Measurements from ENCODE around the gene NTSR1. TPM values are rescaled to one million over a fixed set of nuclear protein-coding genes. Genes with fewer than 3 reads are reported as not detected.

NTSR1 gene
- total and polyA plus RNA-seq, 11 donors = 0.01 to 0.32 (median 0.07) TPM; not detected in 7

DNA sequence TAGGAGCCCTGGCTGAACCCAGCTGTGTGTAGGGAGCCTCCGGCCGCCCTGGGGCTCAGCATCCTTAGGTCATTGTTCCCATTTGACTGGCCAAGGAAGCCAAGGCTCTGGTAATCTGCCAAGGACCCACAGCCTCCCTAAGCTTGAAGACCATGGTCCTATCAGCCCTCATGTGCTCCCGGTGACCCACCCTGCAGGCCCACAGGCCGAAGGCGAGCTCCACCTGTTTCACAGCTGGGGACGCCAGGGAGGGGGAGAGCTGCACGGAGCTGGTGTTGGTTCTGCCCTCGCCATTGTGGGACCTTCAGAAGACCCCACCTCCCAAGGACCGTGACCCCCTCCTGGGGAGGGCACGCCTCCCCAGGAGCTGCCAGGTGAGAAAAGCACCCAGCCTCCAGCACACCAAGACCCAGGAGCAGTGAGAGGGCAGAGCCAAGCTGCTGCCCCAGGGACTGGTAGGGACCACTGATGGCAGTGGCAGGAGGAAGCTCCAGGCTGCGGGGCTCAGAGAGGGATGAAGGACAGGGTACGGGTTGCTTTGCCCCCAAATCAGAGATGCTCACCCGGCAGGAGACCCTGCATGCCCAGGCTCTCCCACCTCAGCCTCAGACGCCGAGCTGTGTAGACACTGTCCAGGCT lies 56.9 kb downstream of the NTSR1 start:
- no peaks in the 10 kb centered on the region for H3K36me3 ChIP-seq
- H3K27me3 ChIP-seq = peaks cover 0 to 58% (median 12%) of the 10 kb centered on the region in 9 donors
- no peak overlapping the region for H3K4me3 ChIP-seq
- no peak for TF ChIP-seq POLR2A (IDR thresholded peaks at IDR 0.05)
- WGBS, 4 donors = 78 to 89% (median 82%) methylated on average over 4 to 15 of the region's 15 CpGs
- H3K27ac ChIP-seq = no peak overlapping the region
- no peaks in the 10 kb centered on the region for H3K9me3 ChIP-seq
- DNase-seq (peak in 3 of 5 donors; percentile 18 to 56 (median 24)), ATAC-seq (no peak)
- intact Hi-C loops (cut with DNase I) = no loop called here
- H3K4me1 ChIP-seq = peaks cover 0 to 9% (median 0%) of the 10 kb centered on the region in 12 donors

- TF ChIP-seq CTCF (IDR thresholded peaks at IDR 0.05) (no peak), POLR2A (IDR thresholded peaks at IDR 0.05) (no peak)
- intact Hi-C loops (cut with DNase I) = no loop called here
- no peaks in the 10 kb centered on the region for H3K36me3 ChIP-seq
- H3K27me3 ChIP-seq = peaks cover 0 to 58% (median 12%) of the 10 kb centered on the region in 9 donors
- ATAC-seq (no peak), DNase-seq (peak in 2 of 5 donors; percentile 6 to 36)
- H3K27ac ChIP-seq = no peak overlapping the region
- peaks cover 0 to 9% (median 0%) of the 10 kb centered on the region in 12 donors for H3K4me1 ChIP-seq
- no peaks in the 10 kb centered on the region for H3K9me3 ChIP-seq
- no peak overlapping the region for H3K4me3 ChIP-seq
- WGBS, 4 donors = 66 to 73% (median 72%) methylated on average over 8 to 10 of the region's 10 CpGs
Observed at GRCh38 chr20:62766071-62766450, 57.4 kb downstream of the NTSR1 start.

GRCh38 chr20:62766716-62767115 lies 58.1 kb downstream of the NTSR1 start:
- Histone ChIP-seq H3K27me3 (peaks cover 0 to 55% (median 12%) of the 10 kb centered on the region in 9 donors), H3K27ac (no peak overlapping the region), H3K36me3 (no peaks in the 10 kb centered on the region), H3K4me1 (peaks cover 0 to 9% (median 0%) of the 10 kb centered on the region in 12 donors), H3K9me3 (no peaks in the 10 kb centered on the region), H3K4me3 (no peak overlapping the region)
- no peak for TF ChIP-seq CTCF (IDR thresholded peaks at IDR 0.05)
- ATAC-seq (no peak), DNase-seq (peak in 3 of 5 donors; percentile 28 to 34 (median 30))
- WGBS, 4 donors = 54 to 66% (median 62%) methylated on average over 16 of the region's 16 CpGs
- intact Hi-C loops (cut with DNase I) = no loop called here

DNA sequence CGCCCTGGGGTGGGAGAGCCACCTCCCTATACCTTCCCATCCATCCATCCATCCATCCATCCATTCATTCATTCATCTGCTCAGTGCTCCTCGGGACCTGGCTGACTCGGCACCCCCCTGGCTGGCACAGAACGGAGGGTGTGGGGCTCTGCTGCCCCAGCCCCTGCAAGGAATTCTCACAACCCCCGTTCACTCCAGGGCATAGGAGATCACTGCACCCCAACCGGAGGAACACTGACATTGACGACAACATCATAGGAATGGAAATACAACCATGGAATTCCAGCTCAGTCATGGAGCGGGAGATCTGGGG lies 59.6 kb downstream of the NTSR1 start:
- ATAC-seq = no peak
- intact Hi-C loops (cut with DNase I) = no loop called here
- TF ChIP-seq CTCF (IDR thresholded peaks at IDR 0.05) (no peak), POLR2A (IDR thresholded peaks at IDR 0.05) (no peak)

More for the DNA sequence above, 59.6 kb downstream of the NTSR1 start:
- Histone ChIP-seq H3K36me3 (no peaks in the 10 kb centered on the region), H3K9me3 (no peaks in the 10 kb centered on the region), H3K4me3 (no peak overlapping the region), H3K4me1 (peaks cover 0 to 9% (median 0%) of the 10 kb centered on the region in 12 donors), H3K27me3 (peaks cover 0 to 54% (median 10%) of the 10 kb centered on the region in 9 donors), H3K27ac (no peak overlapping the region)
- peak in 2 of 5 donors; percentile 1 to 23 for DNase-seq
- WGBS, 4 donors = 83 to 85% (median 84%) methylated on average over 7 to 8 of the region's 8 CpGs

All from heart left ventricle (tissue), 16 donors.